COLO829 (cell line): ENCODE data around the gene ERAS.

Experiments used
- DNase-seq: peaks from one replicate; pipeline ENCODE4 v3.0.0; 2012; ENCODE audit warnings: low spot score

Gene ERAS

GRCh38 chrX:48826135-48826875 lies at the start of gene ERAS:
TSS of gene ERAS (plus strand) at chrX:48826513. CDS start at chrX:48829124, 2,611 bp downstream.
- DNase-seq, result no peak

GRCh38 chrX:48776818-48777439 lies 49.4 kb upstream of the ERAS start:
- DNase-seq, result no peak

GRCh38 chrX:48779399-48779798 lies 46.9 kb upstream of the ERAS start:
- no peak for DNase-seq

- no peak for DNase-seq
Measured at GRCh38 chrX:48781705-48782104, 44.6 kb upstream of the ERAS start.

- DNase-seq, result no peak
Measured at GRCh38 chrX:48782216-48782615, 44.1 kb upstream of the ERAS start.

- DNase-seq, result no peak
Measured at GRCh38 chrX:48782795-48783194, 43.5 kb upstream of the ERAS start.

GRCh38 chrX:48784726-48785125 lies 41.6 kb upstream of the ERAS start:
- DNase-seq, result no peak

- DNase-seq, result no peak
Measured at GRCh38 chrX:48785186-48785539, 41.1 kb upstream of the ERAS start.

GRCh38 chrX:48785540-48786214 lies 40.6 kb upstream of the ERAS start:
- no peak for DNase-seq

GRCh38 chrX:48786341-48786800 lies 39.9 kb upstream of the ERAS start, which contains the start of gene GATA1:
TSS of gene GATA1 (plus strand) at chrX:48786590. CDS start at chrX:48791110, 4,520 bp downstream.
- DNase-seq, result no peak

- no peak for DNase-seq
Measured at GRCh38 chrX:48786825-48787504, 39.3 kb upstream of the ERAS start.

- DNase-seq, result no peak
Measured at GRCh38 chrX:48787505-48788443, 38.5 kb upstream of the ERAS start.

- DNase-seq, result no peak
Measured at GRCh38 chrX:48789366-48790220, 36.7 kb upstream of the ERAS start.

- DNase-seq, result no peak
Measured at GRCh38 chrX:48790477-48790876, 35.8 kb upstream of the ERAS start.

GRCh38 chrX:48791063-48791820 lies 35.1 kb upstream of the ERAS start:
- DNase-seq, result no peak

GRCh38 chrX:48792219-48792618 lies 34.1 kb upstream of the ERAS start:
- DNase-seq, result no peak

- no peak for DNase-seq
Measured at GRCh38 chrX:48793935-48794334, 32.4 kb upstream of the ERAS start.

GRCh38 chrX:48794340-48794910 lies 31.9 kb upstream of the ERAS start:
- DNase-seq, result no peak

GRCh38 chrX:48794911-48795515 lies 31.3 kb upstream of the ERAS start:
- no peak for DNase-seq
